Upper lobe of left lung (tissue), 6 donors: ENCODE measurements around the gene PDLIM5. TPM values are rescaled to one million over a fixed set of nuclear protein-coding genes. Genes with fewer than 3 reads are reported as not detected.

Source experiments
- ATAC-seq, 2 donors: fragments of 200-7000 bp; cut with Tn5 transposase; one replicate each; pipeline ENCODE4 v1.9.1; 2022; ENCODE audit warnings: mild to moderate bottlenecking in 2 of 2, moderate library complexity in 2 of 2; ENCODE audit not compliant: low FRiP score in 2 of 2
- DNase-seq, 2 donors: peaks; one replicate each; pipeline ENCODE4 v3.0.0-alpha.2; 2019 to 2020
- H3K27ac ChIP-seq, 4 donors: fragments of 200-600 bp; sonication (generic); one replicate each; pipeline ENCODE4 v1.5.1; 2016 to 2019
- H3K27me3 ChIP-seq, 4 donors: fragments of 200-600 bp; sonication (generic); one replicate each; pipeline ENCODE4 v1.5.1; 2017 to 2019
- H3K36me3 ChIP-seq, 4 donors: fragments of 200-600 bp; sonication (generic); one replicate each; pipeline ENCODE4 v1.5.1; 2016 to 2019
- H3K4me1 ChIP-seq, 4 donors: fragments of 200-600 bp; sonication (generic); one replicate each; pipeline ENCODE4 v1.5.1; 2018 to 2019
- H3K4me3 ChIP-seq, 4 donors: fragments of 200-600 bp; sonication (generic); one replicate each; pipeline ENCODE4 v1.5.1; 2017 to 2019; ENCODE audit warnings: mild to moderate bottlenecking in 2 of 4, moderate library complexity in 1 of 4
- H3K9me3 ChIP-seq, 4 donors: fragments of 200-600 bp; sonication (generic); one replicate each; pipeline ENCODE4 v1.5.1; 2018 to 2019
- EP300 ChIP-seq, 4 donors: sonication (generic); formaldehyde crosslinking; IDR thresholded peaks; one replicate each; pipeline ENCODE4 v1.5.1; 2017; ENCODE audit warnings: antibody characterized with exemption in 4 of 4, control low read depth in 2 of 4
- POLR2A ChIP-seq, 4 donors: fragments of 450-650 bp; IDR thresholded peaks; one replicate each; pipeline ENCODE4 v1.5.1; 2016 to 2017; ENCODE audit warnings: antibody characterized with exemption in 4 of 4, mild to moderate bottlenecking in 2 of 4
- POLR2AphosphoS5 ChIP-seq, 2 donors: sonication (generic); formaldehyde crosslinking; IDR thresholded peaks; one replicate each; pipeline ENCODE4 v1.5.1; 2017; ENCODE audit warnings: antibody characterized with exemption in 2 of 2
- WGBS, 2 donors: methylation state at CpG; one replicate each; pipeline ENCODE4 v1.1.5; 2017 to 2018; 5-methylcytosine and 5-hydroxymethylcytosine counted together
- total RNA-seq, 6 donors: library from RNA; depleted of rRNA in 4 of 6; stranded (reverse); fragments of >200 nt in 4 of 6; gene quantifications; one replicate each; pipeline versions ENCODE4 v1.1.0 to v1.2.1, GENCODE V29; 2016 to 2021
- TF ChIP-seq, protein P1 (sequence below), 6 experiments: fragments of 450-650 bp in 4 of 6; fragments of 200-600 bp in 2 of 6; sonication (generic) in 2 of 6; IDR thresholded peaks; one replicate each; pipeline ENCODE4 v1.5.1; 2016 to 2019; ENCODE audit warnings: antibody characterized with exemption in 6 of 6
- donor health status: DM: no; HTN: no; CAD: no; lungs with moderate emphysema.
- donor health status: DM: no; HTN: yes; CAD: no; lungs with severe emphysema.

The PDLIM5 gene
- total RNA-seq, 6 donors from 2014 or later = 24.1 to 105 (median 73.0) TPM

DNA sequence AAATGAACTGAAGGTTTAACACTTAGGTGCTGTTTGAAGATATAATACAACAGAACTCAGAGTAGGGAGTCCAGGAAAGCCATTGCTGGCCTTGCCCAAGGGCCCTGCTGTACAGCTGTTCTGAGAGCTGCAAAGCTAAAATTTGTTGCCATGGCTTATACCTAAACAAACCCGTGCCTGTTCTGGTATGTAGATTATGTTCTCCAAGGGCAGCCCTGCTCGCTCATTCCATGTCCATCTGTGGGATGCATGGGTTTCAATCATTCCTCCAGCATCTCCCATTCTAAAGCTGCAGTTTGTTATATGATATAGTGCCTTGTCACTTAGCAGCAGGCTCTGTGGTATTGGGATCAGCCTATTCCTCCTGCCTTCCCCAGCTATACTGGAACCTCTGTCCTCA lies 225.2 kb downstream of the PDLIM5 start:
- H3K27ac ChIP-seq = no peak overlapping the region
- no peaks in the 10 kb centered on the region for H3K27me3 ChIP-seq
- 69 to 77% methylated on average over 2 of the region's 2 CpGs for WGBS, 2 donors
- H3K9me3 ChIP-seq = no peaks in the 10 kb centered on the region
- no peaks in the 10 kb centered on the region for H3K36me3 ChIP-seq
- ATAC-seq (no peak), DNase-seq (no peak)
- H3K4me3 ChIP-seq = no peak overlapping the region
- no peaks in the 10 kb centered on the region for H3K4me1 ChIP-seq
- TF ChIP-seq POLR2A (IDR thresholded peaks at IDR 0.05) (no peak), EP300 (IDR thresholded peaks at IDR 0.05) (no peak), POLR2AphosphoS5 (IDR thresholded peaks at IDR 0.05) (no peak)
- TF ChIP-seq, protein P1, sequence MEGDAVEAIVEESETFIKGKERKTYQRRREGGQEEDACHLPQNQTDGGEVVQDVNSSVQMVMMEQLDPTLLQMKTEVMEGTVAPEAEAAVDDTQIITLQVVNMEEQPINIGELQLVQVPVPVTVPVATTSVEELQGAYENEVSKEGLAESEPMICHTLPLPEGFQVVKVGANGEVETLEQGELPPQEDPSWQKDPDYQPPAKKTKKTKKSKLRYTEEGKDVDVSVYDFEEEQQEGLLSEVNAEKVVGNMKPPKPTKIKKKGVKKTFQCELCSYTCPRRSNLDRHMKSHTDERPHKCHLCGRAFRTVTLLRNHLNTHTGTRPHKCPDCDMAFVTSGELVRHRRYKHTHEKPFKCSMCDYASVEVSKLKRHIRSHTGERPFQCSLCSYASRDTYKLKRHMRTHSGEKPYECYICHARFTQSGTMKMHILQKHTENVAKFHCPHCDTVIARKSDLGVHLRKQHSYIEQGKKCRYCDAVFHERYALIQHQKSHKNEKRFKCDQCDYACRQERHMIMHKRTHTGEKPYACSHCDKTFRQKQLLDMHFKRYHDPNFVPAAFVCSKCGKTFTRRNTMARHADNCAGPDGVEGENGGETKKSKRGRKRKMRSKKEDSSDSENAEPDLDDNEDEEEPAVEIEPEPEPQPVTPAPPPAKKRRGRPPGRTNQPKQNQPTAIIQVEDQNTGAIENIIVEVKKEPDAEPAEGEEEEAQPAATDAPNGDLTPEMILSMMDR (IDR thresholded peaks at IDR 0.05) = no peak

GRCh38 chr4:94678896-94679295 lies 227.2 kb downstream of the PDLIM5 start:
- TF ChIP-seq POLR2A (IDR thresholded peaks at IDR 0.05) (no peak), POLR2AphosphoS5 (IDR thresholded peaks at IDR 0.05) (no peak), EP300 (IDR thresholded peaks at IDR 0.05) (no peak)
- TF ChIP-seq, protein P1 (IDR thresholded peaks at IDR 0.05) = no peak
- Histone ChIP-seq H3K4me3 (no peak overlapping the region), H3K36me3 (no peaks in the 10 kb centered on the region), H3K27me3 (no peaks in the 10 kb centered on the region), H3K9me3 (no peaks in the 10 kb centered on the region), H3K4me1 (no peaks in the 10 kb centered on the region), H3K27ac (no peak overlapping the region)
- DNase-seq (no peak), ATAC-seq (no peak)

DNA sequence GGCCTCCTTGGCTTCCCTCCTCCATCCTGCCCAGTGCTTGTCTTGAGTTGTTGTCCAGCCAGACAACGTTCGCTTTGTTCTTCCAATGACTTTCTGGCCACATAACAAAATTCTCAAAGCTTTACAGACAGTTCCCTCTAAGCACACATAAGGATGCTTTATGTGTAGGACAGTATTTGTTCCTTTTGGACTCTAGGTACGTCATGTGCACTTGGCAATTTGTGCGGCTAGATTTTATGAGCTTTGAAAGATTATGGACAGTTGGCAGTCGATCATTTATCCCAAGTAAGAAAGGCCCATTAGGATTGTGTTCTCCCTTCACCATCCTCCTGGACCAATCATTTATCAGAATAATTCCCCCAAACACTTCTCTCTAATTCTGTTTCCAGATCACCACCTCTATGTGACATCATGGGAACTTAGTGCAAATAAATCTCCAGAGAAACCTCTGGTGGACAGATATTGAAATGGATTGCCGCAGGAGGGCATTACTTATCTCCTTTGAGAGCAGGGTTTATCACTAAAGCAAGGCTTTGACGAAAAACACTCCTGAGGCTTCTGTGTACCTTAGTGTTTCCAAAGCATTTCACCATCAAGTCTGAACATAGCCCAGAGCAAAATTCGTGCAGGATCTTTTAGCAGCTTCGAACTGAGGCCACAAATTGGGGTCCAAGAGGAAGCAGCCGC lies 228.6 kb downstream of the PDLIM5 start:
- Histone ChIP-seq H3K9me3 (no peaks in the 10 kb centered on the region), H3K36me3 (no peaks in the 10 kb centered on the region), H3K4me3 (no peak overlapping the region), H3K27ac (no peak overlapping the region), H3K27me3 (no peaks in the 10 kb centered on the region), H3K4me1 (no peaks in the 10 kb centered on the region)
- DNase-seq (no peak), ATAC-seq (no peak)
- TF ChIP-seq POLR2AphosphoS5 (IDR thresholded peaks at IDR 0.05) (no peak), EP300 (IDR thresholded peaks at IDR 0.05) (no peak), POLR2A (IDR thresholded peaks at IDR 0.05) (no peak)
- TF ChIP-seq, protein P1 (IDR thresholded peaks at IDR 0.05) = no peak
- 77 to 78% methylated on average over 10 of the region's 10 CpGs for WGBS, 2 donors

DNA sequence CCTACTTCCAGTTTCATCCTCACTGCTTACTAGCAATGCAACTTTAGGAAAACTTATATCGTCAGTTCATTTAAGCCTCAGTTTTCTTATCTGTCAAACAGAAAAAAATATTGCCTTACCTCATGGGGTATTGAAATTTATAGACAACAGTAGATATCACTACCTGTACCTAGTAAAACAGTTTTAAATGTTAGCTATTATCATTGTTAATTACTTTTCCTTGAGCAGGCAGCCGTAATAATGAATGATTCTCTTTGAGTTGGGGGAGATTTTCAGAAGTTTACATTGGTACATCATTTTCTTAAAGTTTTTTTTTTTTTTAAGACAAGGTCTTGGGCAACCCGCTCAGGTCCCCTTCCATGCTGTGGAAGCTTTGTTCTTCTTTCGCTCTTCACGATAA lies 234.3 kb downstream of the PDLIM5 start:
- Histone ChIP-seq H3K27me3 (no peaks in the 10 kb centered on the region), H3K36me3 (no peaks in the 10 kb centered on the region), H3K27ac (no peak overlapping the region), H3K4me1 (no peaks in the 10 kb centered on the region), H3K9me3 (no peaks in the 10 kb centered on the region), H3K4me3 (no peak overlapping the region)
- WGBS, 2 donors = 93 to 95% methylated on average over 5 of the region's 5 CpGs
- no peak for TF ChIP-seq POLR2A (IDR thresholded peaks at IDR 0.05)
- TF ChIP-seq, protein P1 (IDR thresholded peaks at IDR 0.05) = no peak
- no peak for TF ChIP-seq EP300 (IDR thresholded peaks at IDR 0.05)
- no peak for TF ChIP-seq POLR2AphosphoS5 (IDR thresholded peaks at IDR 0.05)
- ATAC-seq (no peak), DNase-seq (no peak)
